HepG2 (cell line): ENCODE results near the gene COMMD2. TPM values are rescaled to one million over a fixed set of nuclear protein-coding genes. Genes with fewer than 3 reads are reported as not detected.
A peak's percentile ranks its signal among the peaks of the same experiment; 100 is the strongest.

Experiments
- CREM ChIP-seq, 2 experiments: sonication (generic) in 1 of 2; formaldehyde crosslinking in 1 of 2; IDR thresholded peaks; 2 replicates each; pipeline versions ENCODE4 v1.4.0 to v1.6.1; 2016 to 2020; ENCODE audit warnings: antibody characterized with exemption in 1 of 2, mild to moderate bottlenecking in 1 of 2, missing genetic modification reagents in 1 of 2
- EEA1 ChIP-seq: sonication (generic); formaldehyde crosslinking; IDR thresholded peaks from 2 replicates; pipeline ENCODE4 v1.5.1; 2020; ENCODE audit warnings: mild to moderate bottlenecking, missing genetic modification reagents, borderline replicate concordance
- ELF4 ChIP-seq: sonication (generic); formaldehyde crosslinking; IDR thresholded peaks from 2 replicates; pipeline ENCODE4 v1.5.0; 2020; ENCODE audit warnings: missing genetic modification reagents, mild to moderate bottlenecking, moderate library complexity, borderline replicate concordance
- GATA4 ChIP-seq: sonication (generic); IDR thresholded peaks from 2 replicates; pipeline ENCODE4 v1.6.1; 2016; ENCODE audit warnings: antibody characterized with exemption, low read depth, borderline replicate concordance
- GTF3A ChIP-seq: sonication (generic); formaldehyde crosslinking; conservative IDR thresholded peaks from 2 replicates; pipeline ENCODE4 v1.4.0; 2020; ENCODE audit warnings: mild to moderate bottlenecking, missing genetic modification reagents
- MAFK ChIP-seq, 2 experiments: IDR thresholded peaks in 1 of 2; conservative IDR thresholded peaks in 1 of 2; 2 replicates each; pipeline ENCODE4 v1.6.1; 2011; ENCODE audit warnings: improper control_type of control experiment in 2 of 2, low read length in 2 of 2
- RFX1 ChIP-seq: fragments of 450-650 bp; IDR thresholded peaks from 2 replicates; pipeline ENCODE4 v1.6.1; 2017
- THYN1 ChIP-seq: sonication (generic); formaldehyde crosslinking; IDR thresholded peaks from 2 replicates; pipeline ENCODE4 v1.8.1; 2023; ENCODE audit warnings: low read depth, mild to moderate bottlenecking, moderate library complexity, missing genetic modification reagents, borderline replicate concordance
- TRIM24 ChIP-seq: sonication (generic); formaldehyde crosslinking; IDR thresholded peaks from 2 replicates; pipeline ENCODE4 v1.8.0; 2022; ENCODE audit warnings: mild to moderate bottlenecking, missing genetic modification reagents
- ZNF143 ChIP-seq: sonication (generic); formaldehyde crosslinking; IDR thresholded peaks from 2 replicates; pipeline ENCODE4 v1.4.0; 2020; ENCODE audit warnings: missing genetic modification reagents
- ZNF615 ChIP-seq: sonication (generic); formaldehyde crosslinking; IDR thresholded peaks from 2 replicates; pipeline ENCODE4 v1.5.0; 2020; ENCODE audit warnings: mild to moderate bottlenecking, missing genetic modification reagents, borderline replicate concordance
- polyA plus RNA-seq, 8 experiments: library from polyadenylated mRNA; depleted of rRNA in 3 of 8; stranded (reverse) in 7 of 8; unstranded in 1 of 8; fragments of >200 nt; fragmentation: Illumina TruSeq in 4 of 8; extraction: Trizol in 4 of 8; gene quantifications; 2 replicates each; pipeline versions ENCODE4 v1.2.1 to v1.2.3, GENCODE V29; 2011 to 2016; ENCODE audit warnings: low read depth in 4 of 8, missing spikeins in 1 of 8, mixed read lengths in 1 of 8; ENCODE audit not compliant: insufficient read depth in 1 of 8
- total RNA-seq, 5 experiments: library from RNA; depleted of rRNA; stranded (reverse); fragments of >200 nt; fragmentation: Illumina TruSeq; extraction: Trizol; gene quantifications; 2 replicates each; pipeline ENCODE4 v1.2.3, GENCODE V29; 2016; ENCODE audit warnings: low read depth in 1 of 5
- TF ChIP-seq, protein P1 (sequence below): sonication (generic); formaldehyde crosslinking; IDR thresholded peaks from 2 replicates; pipeline ENCODE4 v1.4.0; 2020; ENCODE audit warnings: missing genetic modification reagents
- TF ChIP-seq, protein P2 (sequence below): IDR thresholded peaks from 2 replicates; pipeline ENCODE4 v1.6.1; 2018; ENCODE audit warnings: missing genetic modification reagents
- TF ChIP-seq, protein P3 (sequence below): sonication (generic); formaldehyde crosslinking; conservative IDR thresholded peaks from 2 replicates; pipeline ENCODE4 v1.4.0; 2020; ENCODE audit warnings: missing genetic modification reagents
- TF ChIP-seq, protein P4 (sequence below): sonication (generic); formaldehyde crosslinking; IDR thresholded peaks from 2 replicates; pipeline ENCODE4 v1.5.1; 2020; ENCODE audit warnings: missing genetic modification reagents, mild to moderate bottlenecking, borderline replicate concordance
- TF ChIP-seq, protein P5 (sequence below): IDR thresholded peaks from 2 replicates; pipeline ENCODE4 v1.6.1; 2016; ENCODE audit warnings: mild to moderate bottlenecking, missing biosample characterization, missing genetic modification reagents
- TF ChIP-seq, protein P6 (sequence below): sonication (generic); formaldehyde crosslinking; conservative IDR thresholded peaks from 2 replicates; pipeline ENCODE4 v1.4.0; 2020; ENCODE audit warnings: missing genetic modification reagents

COMMD2 gene
- total and polyA plus RNA-seq, 2 of the 13 experiments (the other 11 are each of a cell fraction or from before 2014, with no cell fraction given) = 33.0 to 57.6 TPM

DNA sequence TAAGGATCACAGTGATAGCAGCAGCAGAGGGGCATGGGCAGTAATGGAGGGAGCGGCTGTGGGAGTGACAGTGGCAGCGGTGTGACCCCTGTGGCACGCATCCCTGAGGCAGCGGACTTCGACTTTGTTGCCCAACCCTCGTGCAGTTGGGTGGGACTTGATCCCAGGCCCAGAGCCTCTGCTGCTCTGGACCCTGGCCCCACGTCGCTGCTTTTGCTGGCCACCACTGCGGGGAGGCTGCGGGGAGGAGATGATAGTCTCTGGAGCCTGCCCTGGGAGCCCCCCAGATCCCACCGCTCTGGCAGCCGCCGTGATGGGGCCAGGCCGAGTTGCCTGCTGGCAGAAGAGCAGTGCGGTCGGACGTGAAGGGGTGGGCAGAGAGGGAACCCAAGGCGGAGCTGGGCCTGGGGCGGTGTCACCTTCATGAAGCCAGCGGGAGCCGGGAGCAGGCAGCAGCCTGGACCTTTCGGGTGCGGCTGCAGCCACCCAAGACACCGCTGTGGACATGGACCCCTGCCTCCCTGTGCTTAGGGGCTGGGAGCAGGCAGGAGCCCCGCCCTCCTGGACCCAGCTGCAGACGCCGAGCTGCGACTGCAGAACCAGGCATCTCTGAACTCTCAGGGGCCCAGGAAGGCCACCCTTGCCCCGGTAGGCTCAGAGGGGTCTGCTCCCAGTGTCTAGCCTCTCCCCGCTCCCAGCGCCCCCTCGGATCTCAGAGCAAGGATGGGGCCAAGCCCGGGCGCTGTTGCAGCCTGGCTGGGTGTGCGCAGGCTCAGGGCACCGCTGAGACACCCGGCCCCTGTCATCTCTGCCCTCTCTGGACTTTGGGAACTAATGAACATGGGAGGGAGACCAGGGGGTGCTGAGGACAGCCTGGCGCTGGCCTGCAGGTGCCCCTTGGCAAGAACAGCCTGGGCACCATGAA lies 38.3 kb downstream of the COMMD2 start (continued):
- TF ChIP-seq, protein P1, sequence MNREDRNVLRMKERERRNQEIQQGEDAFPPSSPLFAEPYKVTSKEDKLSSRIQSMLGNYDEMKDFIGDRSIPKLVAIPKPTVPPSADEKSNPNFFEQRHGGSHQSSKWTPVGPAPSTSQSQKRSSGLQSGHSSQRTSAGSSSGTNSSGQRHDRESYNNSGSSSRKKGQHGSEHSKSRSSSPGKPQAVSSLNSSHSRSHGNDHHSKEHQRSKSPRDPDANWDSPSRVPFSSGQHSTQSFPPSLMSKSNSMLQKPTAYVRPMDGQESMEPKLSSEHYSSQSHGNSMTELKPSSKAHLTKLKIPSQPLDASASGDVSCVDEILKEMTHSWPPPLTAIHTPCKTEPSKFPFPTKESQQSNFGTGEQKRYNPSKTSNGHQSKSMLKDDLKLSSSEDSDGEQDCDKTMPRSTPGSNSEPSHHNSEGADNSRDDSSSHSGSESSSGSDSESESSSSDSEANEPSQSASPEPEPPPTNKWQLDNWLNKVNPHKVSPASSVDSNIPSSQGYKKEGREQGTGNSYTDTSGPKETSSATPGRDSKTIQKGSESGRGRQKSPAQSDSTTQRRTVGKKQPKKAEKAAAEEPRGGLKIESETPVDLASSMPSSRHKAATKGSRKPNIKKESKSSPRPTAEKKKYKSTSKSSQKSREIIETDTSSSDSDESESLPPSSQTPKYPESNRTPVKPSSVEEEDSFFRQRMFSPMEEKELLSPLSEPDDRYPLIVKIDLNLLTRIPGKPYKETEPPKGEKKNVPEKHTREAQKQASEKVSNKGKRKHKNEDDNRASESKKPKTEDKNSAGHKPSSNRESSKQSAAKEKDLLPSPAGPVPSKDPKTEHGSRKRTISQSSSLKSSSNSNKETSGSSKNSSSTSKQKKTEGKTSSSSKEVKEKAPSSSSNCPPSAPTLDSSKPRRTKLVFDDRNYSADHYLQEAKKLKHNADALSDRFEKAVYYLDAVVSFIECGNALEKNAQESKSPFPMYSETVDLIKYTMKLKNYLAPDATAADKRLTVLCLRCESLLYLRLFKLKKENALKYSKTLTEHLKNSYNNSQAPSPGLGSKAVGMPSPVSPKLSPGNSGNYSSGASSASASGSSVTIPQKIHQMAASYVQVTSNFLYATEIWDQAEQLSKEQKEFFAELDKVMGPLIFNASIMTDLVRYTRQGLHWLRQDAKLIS (CRISPR knock-in tag) = no peak
- TF ChIP-seq, protein P2, sequence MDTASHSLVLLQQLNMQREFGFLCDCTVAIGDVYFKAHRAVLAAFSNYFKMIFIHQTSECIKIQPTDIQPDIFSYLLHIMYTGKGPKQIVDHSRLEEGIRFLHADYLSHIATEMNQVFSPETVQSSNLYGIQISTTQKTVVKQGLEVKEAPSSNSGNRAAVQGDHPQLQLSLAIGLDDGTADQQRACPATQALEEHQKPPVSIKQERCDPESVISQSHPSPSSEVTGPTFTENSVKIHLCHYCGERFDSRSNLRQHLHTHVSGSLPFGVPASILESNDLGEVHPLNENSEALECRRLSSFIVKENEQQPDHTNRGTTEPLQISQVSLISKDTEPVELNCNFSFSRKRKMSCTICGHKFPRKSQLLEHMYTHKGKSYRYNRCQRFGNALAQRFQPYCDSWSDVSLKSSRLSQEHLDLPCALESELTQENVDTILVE (CRISPR knock-in tag) = no peak
- TF ChIP-seq, protein P3, sequence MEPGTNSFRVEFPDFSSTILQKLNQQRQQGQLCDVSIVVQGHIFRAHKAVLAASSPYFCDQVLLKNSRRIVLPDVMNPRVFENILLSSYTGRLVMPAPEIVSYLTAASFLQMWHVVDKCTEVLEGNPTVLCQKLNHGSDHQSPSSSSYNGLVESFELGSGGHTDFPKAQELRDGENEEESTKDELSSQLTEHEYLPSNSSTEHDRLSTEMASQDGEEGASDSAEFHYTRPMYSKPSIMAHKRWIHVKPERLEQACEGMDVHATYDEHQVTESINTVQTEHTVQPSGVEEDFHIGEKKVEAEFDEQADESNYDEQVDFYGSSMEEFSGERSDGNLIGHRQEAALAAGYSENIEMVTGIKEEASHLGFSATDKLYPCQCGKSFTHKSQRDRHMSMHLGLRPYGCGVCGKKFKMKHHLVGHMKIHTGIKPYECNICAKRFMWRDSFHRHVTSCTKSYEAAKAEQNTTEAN = no peak
- TF ChIP-seq GTF3A (CRISPR knock-in tag) = 0 out of 2 replicates have a peak, but pooled peaks have one; percentile 51
- no peak for TF ChIP-seq ZNF615 (CRISPR knock-in tag)
- TF ChIP-seq GATA4 = no peak
- TF ChIP-seq, protein P4, sequence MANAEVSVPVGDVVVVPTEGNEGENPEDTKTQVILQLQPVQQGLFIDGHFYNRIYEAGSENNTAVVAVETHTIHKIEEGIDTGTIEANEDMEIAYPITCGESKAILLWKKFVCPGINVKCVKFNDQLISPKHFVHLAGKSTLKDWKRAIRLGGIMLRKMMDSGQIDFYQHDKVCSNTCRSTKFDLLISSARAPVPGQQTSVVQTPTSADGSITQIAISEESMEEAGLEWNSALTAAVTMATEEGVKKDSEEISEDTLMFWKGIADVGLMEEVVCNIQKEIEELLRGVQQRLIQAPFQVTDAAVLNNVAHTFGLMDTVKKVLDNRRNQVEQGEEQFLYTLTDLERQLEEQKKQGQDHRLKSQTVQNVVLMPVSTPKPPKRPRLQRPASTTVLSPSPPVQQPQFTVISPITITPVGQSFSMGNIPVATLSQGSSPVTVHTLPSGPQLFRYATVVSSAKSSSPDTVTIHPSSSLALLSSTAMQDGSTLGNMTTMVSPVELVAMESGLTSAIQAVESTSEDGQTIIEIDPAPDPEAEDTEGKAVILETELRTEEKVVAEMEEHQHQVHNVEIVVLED (CRISPR knock-in tag) = peak; percentile 25; the same call in 1 of the 2 replicates
- TF ChIP-seq, protein P5, sequence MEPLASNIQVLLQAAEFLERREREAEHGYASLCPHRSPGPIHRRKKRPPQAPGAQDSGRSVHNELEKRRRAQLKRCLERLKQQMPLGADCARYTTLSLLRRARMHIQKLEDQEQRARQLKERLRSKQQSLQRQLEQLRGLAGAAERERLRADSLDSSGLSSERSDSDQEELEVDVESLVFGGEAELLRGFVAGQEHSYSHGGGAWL (CRISPR knock-in tag) = peak; percentile 7; the same call in 1 of the 2 replicates
- TF ChIP-seq ELF4 = no peak
- TF ChIP-seq CREM (IDR thresholded peaks at IDR 0.05) = no peak
- no peak for TF ChIP-seq CREM (CRISPR knock-in tag; IDR thresholded peaks at IDR 0.05)
- TF ChIP-seq TRIM24 (CRISPR knock-in tag) = no peak
- TF ChIP-seq MAFK (conservative IDR thresholded peaks at IDR 0.05 in 1 of 2, IDR thresholded peaks at IDR 0.05 in 1 of 2; ENCODE audit: low read length in 2 of 2) = no peak
- TF ChIP-seq THYN1 (CRISPR knock-in tag) = no peak
- no peak for TF ChIP-seq RFX1
- TF ChIP-seq EEA1 (CRISPR knock-in tag) = no peak
- no peak for TF ChIP-seq ZNF143
- TF ChIP-seq, protein P6, sequence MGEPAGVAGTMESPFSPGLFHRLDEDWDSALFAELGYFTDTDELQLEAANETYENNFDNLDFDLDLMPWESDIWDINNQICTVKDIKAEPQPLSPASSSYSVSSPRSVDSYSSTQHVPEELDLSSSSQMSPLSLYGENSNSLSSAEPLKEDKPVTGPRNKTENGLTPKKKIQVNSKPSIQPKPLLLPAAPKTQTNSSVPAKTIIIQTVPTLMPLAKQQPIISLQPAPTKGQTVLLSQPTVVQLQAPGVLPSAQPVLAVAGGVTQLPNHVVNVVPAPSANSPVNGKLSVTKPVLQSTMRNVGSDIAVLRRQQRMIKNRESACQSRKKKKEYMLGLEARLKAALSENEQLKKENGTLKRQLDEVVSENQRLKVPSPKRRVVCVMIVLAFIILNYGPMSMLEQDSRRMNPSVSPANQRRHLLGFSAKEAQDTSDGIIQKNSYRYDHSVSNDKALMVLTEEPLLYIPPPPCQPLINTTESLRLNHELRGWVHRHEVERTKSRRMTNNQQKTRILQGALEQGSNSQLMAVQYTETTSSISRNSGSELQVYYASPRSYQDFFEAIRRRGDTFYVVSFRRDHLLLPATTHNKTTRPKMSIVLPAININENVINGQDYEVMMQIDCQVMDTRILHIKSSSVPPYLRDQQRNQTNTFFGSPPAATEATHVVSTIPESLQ = no peak
